Keratinocyte (primary cell): ENCODE results near the gene DDX47.

Experiments
- CTCF ChIP-seq, 3 experiments: IDR thresholded peaks in 1 of 3; conservative IDR thresholded peaks in 1 of 3; optimal IDR thresholded peaks in 1 of 3; 2 replicates in 2 of 3; 3 replicates in 1 of 3; pipeline versions ENCODE3 to v1.5.1; 2011; ENCODE audit warnings: low read length in 3 of 3, mild to moderate bottlenecking in 3 of 3, moderate library complexity in 2 of 3, control low read depth in 1 of 3, inconsistent platforms in 1 of 3; ENCODE audit not compliant: insufficient read depth in 2 of 3; ENCODE audit errors: extremely low read depth in 1 of 3
- EZH2 ChIP-seq: IDR thresholded peaks from one replicate; pipeline ENCODE4 v1.6.1; 2012; ENCODE audit warnings: inconsistent platforms, mild to moderate bottlenecking, low read length, moderate library complexity

- TF ChIP-seq CTCF (optimal IDR thresholded peaks at IDR 0.05 in 1 of 3, IDR thresholded peaks at IDR 0.05 in 1 of 3, conservative IDR thresholded peaks at IDR 0.05 in 1 of 3; ENCODE audit: extremely low read depth in 1 of 3, insufficient read depth in 2 of 3, low read length in 3 of 3) (no peak), EZH2 (no peak)
Measured at GRCh38 chr12:12840580-12840899, 27.4 kb downstream of the DDX47 start.
